Measurements from ENCODE around the gene CDC6.
A peak's percentile ranks its signal among the peaks of the same experiment; 100 is the strongest.

The CDC6 gene

GRCh38 chr17:40287494-40288369 is at the start of gene CDC6:
Gene CDC6, plus strand, starts transcription at chr17:40287879. Its CDS starts 1,542 bp downstream, at chr17:40289421.
- DNase-seq: peak; percentile 98

GRCh38 chr17:40241252-40241834 is 46.3 kb upstream of the CDC6 start:
- DNase-seq: no peak

GRCh38 chr17:40242774-40243173 is 44.9 kb upstream of the CDC6 start:
- no peak for DNase-seq

- DNase-seq: no peak
Measured at GRCh38 chr17:40243761-40244160, 43.9 kb upstream of the CDC6 start.

- DNase-seq: no peak
Measured at GRCh38 chr17:40244255-40244654, 43.4 kb upstream of the CDC6 start.

GRCh38 chr17:40247926-40248495 is 39.7 kb upstream of the CDC6 start:
- no peak for DNase-seq

GRCh38 chr17:40248507-40248906 is 39.2 kb upstream of the CDC6 start:
- no peak for DNase-seq

- no peak for DNase-seq
Measured at GRCh38 chr17:40251576-40251975, 36.1 kb upstream of the CDC6 start.

- no peak for DNase-seq
Measured at GRCh38 chr17:40253565-40253964, 34.1 kb upstream of the CDC6 start.

- no peak for DNase-seq
Measured at GRCh38 chr17:40259505-40259904, 28.2 kb upstream of the CDC6 start.

GRCh38 chr17:40260528-40260927 is 27.2 kb upstream of the CDC6 start:
- no peak for DNase-seq

GRCh38 chr17:40264458-40265185 is 23.1 kb upstream of the CDC6 start:
- DNase-seq: no peak

GRCh38 chr17:40265337-40265736 is 22.3 kb upstream of the CDC6 start:
- no peak for DNase-seq

GRCh38 chr17:40266882-40267281 is 20.8 kb upstream of the CDC6 start:
- DNase-seq: no peak

GRCh38 chr17:40268141-40268712 is 19.5 kb upstream of the CDC6 start:
- DNase-seq: no peak

GRCh38 chr17:40278414-40278813 is 9.3 kb upstream of the CDC6 start:
- no peak for DNase-seq

GRCh38 chr17:40279402-40279801 is 8.3 kb upstream of the CDC6 start:
- no peak for DNase-seq

GRCh38 chr17:40281663-40282062 is 6.0 kb upstream of the CDC6 start:
- DNase-seq: no peak

GRCh38 chr17:40283662-40284061 is 4.0 kb upstream of the CDC6 start:
- no peak for DNase-seq

- no peak for DNase-seq
Measured at GRCh38 chr17:40284085-40284713, 3.5 kb upstream of the CDC6 start.

GRCh38 chr17:40286473-40286872 is 1.2 kb upstream of the CDC6 start:
- no peak for DNase-seq

- DNase-seq: no peak
Measured at GRCh38 chr17:40287159-40287493, 553 bp upstream of the CDC6 start.
